Endothelial cell of umbilical vein (primary cell): Measurements from ENCODE around the gene ZNF628. TPM values are rescaled to one million over a fixed set of nuclear protein-coding genes. Genes with fewer than 3 reads are reported as not detected.

Experiments
- BruUV-seq: library from RNA; stranded (reverse); fragments of 400-500 nt; replicated peaks from 2 replicates; lab custom pipeline; 2021; lab: Mats Ljungman, UMichigan
- CTCF ChIA-PET: fragments of 300-600, 350-600 bp; sonication (Branson Sonifier 250); formaldehyde crosslinking; loops from one replicate; lab custom pipeline; 2021; ENCODE audit warnings: antibody characterized with exemption, inconsistent platforms; lab: Charles Lee
- POLR2A ChIA-PET: fragments of 300-600, 350-600 bp; sonication (Branson Sonifier 250); formaldehyde crosslinking; loops from one replicate; lab custom pipeline; 2021; ENCODE audit warnings: antibody characterized with exemption, inconsistent platforms; lab: Charles Lee
- DNase-seq: peaks from one replicate; pipeline ENCODE4 v3.0.0-alpha.2; 2011; ENCODE audit warnings: low read depth, low spot score
- FAIRE-seq: peaks from 2 replicates; lab custom pipeline; 2011; peaks lifted over from hg19 to GRCh38; lab: Jason Lieb, UNC
- H2AFZ ChIP-seq: 2 replicates; pipeline ENCODE4 v1.6.0; 2012; ENCODE audit warnings: low read depth, low read length, control low read depth, inconsistent platforms
- H3K27ac ChIP-seq: 2 replicates; pipeline ENCODE4 v1.5.1; 2011; ENCODE audit warnings: low read depth, mild to moderate bottlenecking, control low read depth, low read length, moderate library complexity; ENCODE audit not compliant: insufficient read depth
- H3K27me3 ChIP-seq, 2 experiments: 2 replicates each; pipeline versions ENCODE4 v1.6.0 to v1.6.1; 2011; ENCODE audit warnings: low read length in 2 of 2, mixed read lengths in 1 of 2; ENCODE audit not compliant: control insufficient read depth in 2 of 2, insufficient read depth in 2 of 2
- H3K36me3 ChIP-seq, 2 experiments: 2 replicates in 1 of 2; 3 replicates in 1 of 2; pipeline ENCODE4 v1.5.1; 2011; ENCODE audit warnings: low read length in 2 of 2, mild to moderate bottlenecking in 1 of 2, moderate library complexity in 1 of 2; ENCODE audit not compliant: control insufficient read depth in 2 of 2, insufficient read depth in 2 of 2; ENCODE audit errors: extremely low read depth in 1 of 2
- H3K4me1 ChIP-seq: 3 replicates; pipeline ENCODE4 v1.5.1; 2011; ENCODE audit warnings: mild to moderate bottlenecking, low read length; ENCODE audit not compliant: control insufficient read depth, insufficient read depth; ENCODE audit errors: extremely low read depth
- H3K4me2 ChIP-seq: 2 replicates; pipeline ENCODE4 v1.6.1; 2011; ENCODE audit warnings: low read length, control low read depth, mixed read lengths; ENCODE audit not compliant: insufficient read depth
- H3K4me3 ChIP-seq, 3 experiments: fragments of 200-600 bp in 1 of 3; sonication (generic), shearing (Covaris generic) in 1 of 3; replicated peaks in 1 of 3; 2 replicates each; pipeline ENCODE4 v1.5.1; 2011 to 2016; ENCODE audit warnings: control low read depth in 3 of 3, low read length in 3 of 3, mild to moderate bottlenecking in 2 of 3, inconsistent platforms in 1 of 3, low read depth in 1 of 3, moderate library complexity in 1 of 3; ENCODE audit not compliant: insufficient read depth in 1 of 3
- H3K79me2 ChIP-seq: 2 replicates; pipeline ENCODE4 v1.6.0; 2012; ENCODE audit warnings: low read length, inconsistent platforms; ENCODE audit not compliant: control insufficient read depth, insufficient read depth
- H3K9ac ChIP-seq: replicated peaks from 2 replicates; pipeline ENCODE3; 2011; ENCODE audit warnings: low read length, control low read depth; ENCODE audit not compliant: insufficient read depth; ENCODE audit errors: extremely low read depth
- H3K9me1 ChIP-seq: replicated peaks from 3 replicates; pipeline ENCODE4 v1.6.0; 2011; ENCODE audit warnings: mild to moderate bottlenecking, low read length; ENCODE audit not compliant: control insufficient read depth, insufficient read depth; ENCODE audit errors: extremely low read depth
- H3K9me3 ChIP-seq: replicated peaks from 2 replicates; pipeline ENCODE4 v1.5.1; 2012; ENCODE audit warnings: low read length, inconsistent platforms; ENCODE audit not compliant: control insufficient read depth, insufficient read depth
- H4K20me1 ChIP-seq: replicated peaks from 2 replicates; pipeline ENCODE3; 2011; ENCODE audit warnings: mild to moderate bottlenecking, low read length; ENCODE audit not compliant: control insufficient read depth, insufficient read depth; ENCODE audit errors: extremely low read depth
- FOS ChIP-seq: IDR thresholded peaks from 2 replicates; pipeline ENCODE4 v1.6.1; 2011; ENCODE audit warnings: mild to moderate bottlenecking, low read length, moderate library complexity, borderline replicate concordance; ENCODE audit not compliant: insufficient read depth
- GATA2 ChIP-seq: IDR thresholded peaks from 2 replicates; pipeline ENCODE4 v1.7.0; 2011; ENCODE audit warnings: low read depth, mild to moderate bottlenecking, moderate library complexity, mixed read lengths, low read length; ENCODE audit not compliant: insufficient read length, insufficient read depth
- JUN ChIP-seq: IDR thresholded peaks from 2 replicates; pipeline ENCODE4 v1.6.1; 2011; ENCODE audit warnings: borderline replicate concordance, low read depth; ENCODE audit not compliant: insufficient read length, insufficient read depth
- MYC ChIP-seq: IDR thresholded peaks from one replicate; pipeline ENCODE4 v1.6.1; 2011; ENCODE audit warnings: mild to moderate bottlenecking, low read depth, low read length
- POLR2A ChIP-seq: IDR thresholded peaks from 2 replicates; pipeline ENCODE4 v1.6.1; 2012; ENCODE audit warnings: low read depth, mild to moderate bottlenecking, control low read depth, low read length
- dilution Hi-C: fragments of 300-500 bp; cut with MboI; formaldehyde crosslinking; loops from one replicate; pipeline ENCODE4 v1.15.0; 2019; ENCODE audit warnings: low sequenced_read_pairs; ENCODE audit not compliant: extremely low pct_ligation_motif_present
- intact Hi-C: fragments of 100-400 bp; cut with micrococcal nuclease; formaldehyde crosslinking; loops from one replicate; pipeline ENCODE4 v1.10.0; 2022
- polyA plus RNA-seq, 4 experiments: library from polyadenylated mRNA; depleted of rRNA in 3 of 4; stranded (reverse) in 3 of 4; unstranded in 1 of 4; fragments of >200 nt; gene quantifications; 2 replicates each; pipeline versions ENCODE4 v1.2.1 to v1.2.3, GENCODE V29; 2011 to 2012; ENCODE audit warnings: missing spikeins in 1 of 4
- total RNA-seq: library from RNA; stranded (reverse); gene quantifications from 2 replicates; pipeline ENCODE4 v1.2.3, GENCODE V29; 2021
- TF ChIP-seq, protein P1 (sequence below), 2 donors: IDR thresholded peaks; 1 replicate in 1 of 2; 2 replicates in 1 of 2; pipeline ENCODE4 v1.5.1; 2011; ENCODE audit warnings: low read length in 2 of 2, mild to moderate bottlenecking in 2 of 2, moderate library complexity in 2 of 2, control low read depth in 1 of 2, inconsistent platforms in 1 of 2, low read depth in 1 of 2; ENCODE audit not compliant: insufficient read depth in 1 of 2; ENCODE audit errors: extremely low read depth in 1 of 2
- TF ChIP-seq, protein P2 (sequence below): IDR thresholded peaks from 2 replicates; pipeline ENCODE4 v1.6.1; 2011; ENCODE audit not compliant: insufficient read depth, insufficient read length

Gene ZNF628
- total and polyA plus RNA-seq, 2 donors (not counting 3 experiments of a cell fraction or from before 2014, with no cell fraction given), result 2.0 to 10.4 TPM

DNA sequence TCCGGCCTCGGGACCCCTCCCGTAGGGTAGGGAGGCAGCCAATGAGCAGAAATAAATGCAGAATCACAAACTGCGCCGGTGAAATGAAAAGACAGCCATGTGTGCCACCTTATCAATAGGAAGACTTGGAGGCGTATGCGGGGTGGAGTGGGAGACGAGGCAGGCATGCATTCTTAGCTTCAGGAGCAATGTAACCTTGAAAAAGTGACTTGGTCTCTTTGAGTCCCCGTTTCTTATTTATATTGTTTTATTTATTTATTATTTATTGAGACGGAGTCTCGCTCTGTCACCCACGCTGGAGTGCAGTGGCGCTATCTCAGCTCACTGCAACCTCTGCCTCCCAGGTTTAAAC lies 27.8 kb downstream of the ZNF628 start:
- no peak overlapping the region for H2AFZ ChIP-seq
- no peaks in the 10 kb centered on the region for H3K4me1 ChIP-seq
- ChIA-PET CTCF (interaction anchor here (0.6 to 5.4 kb wide), 48 partner anchors 8 to 623 kb away, joined by 3 to 298 read pairs (median 5); partner anchors contain the start of genes FIZ1, ISOC2, KMT5C and NAT14), POLR2A (interaction anchor here (0.7 to 1.4 kb wide), 3 partner anchors 16 to 37 kb away, joined by 3 to 7 read pairs (median 5); partner anchors contain the start of gene ZNF628)
- H3K9me3 ChIP-seq, result no peaks in the 10 kb centered on the region
- H3K36me3 ChIP-seq, result no peaks in the 10 kb centered on the region
- no TSS peak for BruUV-seq
- H3K9me1 ChIP-seq, result no peaks in the 10 kb centered on the region
- dilution Hi-C loops (no loop called here), intact Hi-C loops (loop anchor here (1.0 to 2.0 kb wide), 4 partner anchors 17 to 363 kb away; no protein-coding TSS in a partner anchor)
- H3K27me3 ChIP-seq, result peaks cover 0 to 1% of the 10 kb centered on the region in 2 experiments
- no peaks in the 10 kb centered on the region for H4K20me1 ChIP-seq
- H3K4me2 ChIP-seq, result no peak overlapping the region
- H3K79me2 ChIP-seq, result no peaks in the 10 kb centered on the region
- no peak for TF ChIP-seq POLR2A
- H3K27ac ChIP-seq, result no peak overlapping the region
- FAIRE-seq (no peak), DNase-seq (no peak)
- no peak overlapping the region for H3K9ac ChIP-seq
- H3K4me3 ChIP-seq, result no peak overlapping the region

DNA sequence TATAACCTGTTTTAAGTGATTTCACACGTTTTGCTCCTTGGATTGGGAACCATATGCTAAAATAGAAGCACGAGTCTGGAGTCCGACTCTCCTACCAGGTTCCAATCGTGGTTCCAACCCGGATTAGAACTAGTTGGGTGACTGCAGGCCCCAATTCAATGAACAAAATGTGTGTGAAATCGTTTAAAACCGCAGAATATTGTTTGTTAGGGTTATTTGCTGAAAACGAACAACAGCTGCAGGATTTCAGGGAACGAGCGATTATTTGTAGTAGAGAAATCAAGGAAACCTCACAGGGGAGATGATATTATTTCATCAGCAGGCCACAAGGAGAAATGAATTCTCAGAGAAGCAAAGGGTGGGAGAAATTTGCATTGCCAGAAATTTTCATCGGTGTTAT lies 28.6 kb downstream of the ZNF628 start:
- dilution Hi-C loops (no loop called here), intact Hi-C loops (loop anchor here (1.0 to 2.0 kb wide), 4 partner anchors 18 to 364 kb away; no protein-coding TSS in a partner anchor)
- no peaks in the 10 kb centered on the region for H4K20me1 ChIP-seq
- H2AFZ ChIP-seq, result no peak overlapping the region
- H3K27me3 ChIP-seq, result peaks cover 0 to 1% of the 10 kb centered on the region in 2 experiments
- POLR2A ChIA-PET, result no interaction called here
- TF ChIP-seq GATA2 (no peak), FOS (no peak), JUN (no peak), POLR2A (no peak), MYC (no peak)
- TF ChIP-seq, protein P1, sequence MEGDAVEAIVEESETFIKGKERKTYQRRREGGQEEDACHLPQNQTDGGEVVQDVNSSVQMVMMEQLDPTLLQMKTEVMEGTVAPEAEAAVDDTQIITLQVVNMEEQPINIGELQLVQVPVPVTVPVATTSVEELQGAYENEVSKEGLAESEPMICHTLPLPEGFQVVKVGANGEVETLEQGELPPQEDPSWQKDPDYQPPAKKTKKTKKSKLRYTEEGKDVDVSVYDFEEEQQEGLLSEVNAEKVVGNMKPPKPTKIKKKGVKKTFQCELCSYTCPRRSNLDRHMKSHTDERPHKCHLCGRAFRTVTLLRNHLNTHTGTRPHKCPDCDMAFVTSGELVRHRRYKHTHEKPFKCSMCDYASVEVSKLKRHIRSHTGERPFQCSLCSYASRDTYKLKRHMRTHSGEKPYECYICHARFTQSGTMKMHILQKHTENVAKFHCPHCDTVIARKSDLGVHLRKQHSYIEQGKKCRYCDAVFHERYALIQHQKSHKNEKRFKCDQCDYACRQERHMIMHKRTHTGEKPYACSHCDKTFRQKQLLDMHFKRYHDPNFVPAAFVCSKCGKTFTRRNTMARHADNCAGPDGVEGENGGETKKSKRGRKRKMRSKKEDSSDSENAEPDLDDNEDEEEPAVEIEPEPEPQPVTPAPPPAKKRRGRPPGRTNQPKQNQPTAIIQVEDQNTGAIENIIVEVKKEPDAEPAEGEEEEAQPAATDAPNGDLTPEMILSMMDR (IDR thresholded peaks at IDR 0.05; ENCODE audit: extremely low read depth in 1 of 2, insufficient read depth in 1 of 2, low read depth in 1 of 2, low read length in 2 of 2), result no peak
- TF ChIP-seq, protein P2, sequence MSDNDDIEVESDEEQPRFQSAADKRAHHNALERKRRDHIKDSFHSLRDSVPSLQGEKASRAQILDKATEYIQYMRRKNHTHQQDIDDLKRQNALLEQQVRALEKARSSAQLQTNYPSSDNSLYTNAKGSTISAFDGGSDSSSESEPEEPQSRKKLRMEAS, result no peak
- H3K4me2 ChIP-seq, result no peak overlapping the region
- CTCF ChIA-PET, result interaction anchor here (0.6 to 5.4 kb wide), 13 partner anchors 10 to 417 kb away, joined by 3 to 298 read pairs (median 14); partner anchors contain the start of genes NAT14, SSC5D, ZNF628 and ZNF865
- no peaks in the 10 kb centered on the region for H3K9me1 ChIP-seq
- no peak overlapping the region for H3K4me3 ChIP-seq
- no peak overlapping the region for H3K27ac ChIP-seq
- FAIRE-seq, result no peak
- no peaks in the 10 kb centered on the region for H3K4me1 ChIP-seq
- no TSS peak for BruUV-seq
- H3K36me3 ChIP-seq, result no peaks in the 10 kb centered on the region
- DNase-seq, result no peak
- no peaks in the 10 kb centered on the region for H3K79me2 ChIP-seq
- H3K9ac ChIP-seq, result no peak overlapping the region
- H3K9me3 ChIP-seq, result no peaks in the 10 kb centered on the region
